ENCODE measurements around the gene DAPK1.

DAPK1 gene

DNA sequence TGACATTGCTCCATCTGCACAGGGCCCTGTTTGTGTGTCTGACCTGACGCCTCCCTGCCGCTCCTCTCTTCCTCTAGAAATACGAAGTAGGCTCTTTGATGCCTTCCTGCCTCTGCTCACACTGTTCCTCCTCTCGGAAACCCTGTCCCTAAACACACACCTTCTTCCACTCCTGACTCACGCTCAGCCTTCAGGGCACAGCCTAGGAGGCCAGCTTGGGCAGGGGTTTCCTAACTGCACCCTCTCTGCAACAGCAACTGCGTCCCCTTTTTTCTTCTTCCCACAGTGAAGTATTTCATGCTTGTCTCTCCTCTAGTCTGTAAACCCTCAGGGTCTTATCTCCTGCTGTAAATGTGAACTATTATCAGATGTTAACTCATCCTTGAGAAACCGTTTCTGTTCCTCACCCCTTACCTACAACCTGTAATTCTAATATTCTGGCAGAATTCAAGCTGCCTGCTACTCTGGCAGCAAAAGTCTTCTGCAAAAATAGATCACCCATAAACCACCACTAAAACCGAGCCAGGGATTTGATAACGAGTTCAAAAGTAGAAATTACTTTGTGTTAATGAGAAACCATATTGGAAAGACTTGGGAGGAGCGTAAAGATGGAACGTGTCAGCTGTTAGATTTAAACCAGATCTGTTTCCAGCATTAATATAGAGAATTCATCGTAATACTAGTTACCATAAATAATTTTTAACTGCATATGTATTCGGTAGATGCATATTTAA lies 100.2 kb downstream of the DAPK1 start:
- no peak overlapping the region for H3K9ac ChIP-seq (ENCODE audit: low read length)

GRCh38 chr9:87599901-87600610 lies 102.4 kb downstream of the DAPK1 start:
- Histone ChIP-seq H3K9ac (ENCODE audit: low read length) (no peak overlapping the region), H3K4me1 (ENCODE audit: low read length) (no peaks in the 10 kb centered on the region), H3K9me3 (replicated peaks; ENCODE audit: insufficient read depth, low read length) (no peaks in the 10 kb centered on the region), H3K27ac (ENCODE audit: low read length) (no peak overlapping the region), H3K79me2 (ENCODE audit: low read length) (peaks cover 7% of the 10 kb centered on the region; the same call in 1 of the 2 replicates), H2AFZ (ENCODE audit: low read length) (no peak overlapping the region), H3K36me3 (replicated peaks; ENCODE audit: insufficient read depth, low read length) (no peaks in the 10 kb centered on the region), H3F3A (ENCODE audit: insufficient read depth, low read length) (no peaks in the 10 kb centered on the region), H3K4me2 (ENCODE audit: low read depth, low read length) (no peak overlapping the region), H3K27me3 (replicated peaks; ENCODE audit: insufficient read depth, low read length) (no peaks in the 10 kb centered on the region), H3K4me3 (ENCODE audit: low read length) (no peak overlapping the region), H4K20me1 (ENCODE audit: insufficient read depth, low read length) (no peaks in the 10 kb centered on the region), H3K9me2 (replicated peaks; ENCODE audit: insufficient read depth, low read length) (no peaks in the 10 kb centered on the region)
- no peak for TF ChIP-seq EZH2phosphoT487 (IDR thresholded peaks at IDR 0.05; ENCODE audit: low read length)
- TF ChIP-seq, protein P1, sequence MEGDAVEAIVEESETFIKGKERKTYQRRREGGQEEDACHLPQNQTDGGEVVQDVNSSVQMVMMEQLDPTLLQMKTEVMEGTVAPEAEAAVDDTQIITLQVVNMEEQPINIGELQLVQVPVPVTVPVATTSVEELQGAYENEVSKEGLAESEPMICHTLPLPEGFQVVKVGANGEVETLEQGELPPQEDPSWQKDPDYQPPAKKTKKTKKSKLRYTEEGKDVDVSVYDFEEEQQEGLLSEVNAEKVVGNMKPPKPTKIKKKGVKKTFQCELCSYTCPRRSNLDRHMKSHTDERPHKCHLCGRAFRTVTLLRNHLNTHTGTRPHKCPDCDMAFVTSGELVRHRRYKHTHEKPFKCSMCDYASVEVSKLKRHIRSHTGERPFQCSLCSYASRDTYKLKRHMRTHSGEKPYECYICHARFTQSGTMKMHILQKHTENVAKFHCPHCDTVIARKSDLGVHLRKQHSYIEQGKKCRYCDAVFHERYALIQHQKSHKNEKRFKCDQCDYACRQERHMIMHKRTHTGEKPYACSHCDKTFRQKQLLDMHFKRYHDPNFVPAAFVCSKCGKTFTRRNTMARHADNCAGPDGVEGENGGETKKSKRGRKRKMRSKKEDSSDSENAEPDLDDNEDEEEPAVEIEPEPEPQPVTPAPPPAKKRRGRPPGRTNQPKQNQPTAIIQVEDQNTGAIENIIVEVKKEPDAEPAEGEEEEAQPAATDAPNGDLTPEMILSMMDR (IDR thresholded peaks at IDR 0.05; ENCODE audit: low read length), result no peak
- TF ChIP-seq EZH2 (optimal IDR thresholded peaks at IDR 0.05; ENCODE audit: low read depth, low read length), result no peak
- DNase-seq, result no peak

More for the DNA sequence above, 100.2 kb downstream of the DAPK1 start:
- Histone ChIP-seq H3K79me2 (ENCODE audit: low read length) (peaks cover 7% of the 10 kb centered on the region; the same call in 1 of the 2 replicates), H2AFZ (ENCODE audit: low read length) (no peak overlapping the region), H3K9me2 (replicated peaks; ENCODE audit: insufficient read depth, low read length) (no peaks in the 10 kb centered on the region), H4K20me1 (ENCODE audit: insufficient read depth, low read length) (no peaks in the 10 kb centered on the region), H3K4me1 (ENCODE audit: low read length) (no peaks in the 10 kb centered on the region), H3K9me3 (replicated peaks; ENCODE audit: insufficient read depth, low read length) (no peaks in the 10 kb centered on the region), H3K4me3 (ENCODE audit: low read length) (no peak overlapping the region), H3K4me2 (ENCODE audit: low read depth, low read length) (no peak overlapping the region), H3K27ac (ENCODE audit: low read length) (no peak overlapping the region), H3K27me3 (replicated peaks; ENCODE audit: insufficient read depth, low read length) (no peaks in the 10 kb centered on the region), H3K36me3 (replicated peaks; ENCODE audit: insufficient read depth, low read length) (no peaks in the 10 kb centered on the region), H3F3A (ENCODE audit: insufficient read depth, low read length) (no peaks in the 10 kb centered on the region)
- no peak for DNase-seq
- TF ChIP-seq, protein P1 (IDR thresholded peaks at IDR 0.05; ENCODE audit: low read length), result no peak

DNA sequence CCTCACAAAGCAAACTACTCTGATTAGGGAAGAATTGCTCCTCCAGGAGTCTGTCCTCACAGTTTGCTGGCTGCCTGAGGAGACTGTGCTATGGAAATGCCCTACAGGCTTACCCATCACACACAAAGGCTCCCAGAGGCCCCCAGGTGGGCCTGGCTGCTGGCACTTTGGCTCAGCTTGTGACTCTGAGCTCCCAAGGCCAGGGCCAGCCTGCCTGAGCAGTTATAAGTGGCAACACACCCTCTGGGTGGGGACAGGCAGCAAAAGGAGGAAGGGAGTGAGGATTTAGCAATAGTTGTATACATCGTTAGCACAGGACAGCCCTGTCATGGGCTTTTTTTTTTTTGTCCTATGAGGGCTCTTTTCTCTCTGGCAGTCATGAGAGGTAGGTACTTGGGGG lies 103.5 kb downstream of the DAPK1 start:
- H3K4me3 ChIP-seq (ENCODE audit: low read length), result no peak overlapping the region

GRCh38 chr9:87601595-87601994 lies 103.9 kb downstream of the DAPK1 start:
- Histone ChIP-seq H3K4me1 (ENCODE audit: low read length) (no peaks in the 10 kb centered on the region), H3K27me3 (replicated peaks; ENCODE audit: insufficient read depth, low read length) (no peaks in the 10 kb centered on the region), H3K9ac (ENCODE audit: low read length) (no peak overlapping the region), H2AFZ (ENCODE audit: low read length) (no peak overlapping the region), H3K9me3 (replicated peaks; ENCODE audit: insufficient read depth, low read length) (no peaks in the 10 kb centered on the region), H3K9me2 (replicated peaks; ENCODE audit: insufficient read depth, low read length) (no peaks in the 10 kb centered on the region), H3K4me2 (ENCODE audit: low read depth, low read length) (no peak overlapping the region), H3F3A (ENCODE audit: insufficient read depth, low read length) (no peaks in the 10 kb centered on the region), H3K4me3 (ENCODE audit: low read length) (no peak overlapping the region), H3K36me3 (replicated peaks; ENCODE audit: insufficient read depth, low read length) (no peaks in the 10 kb centered on the region), H4K20me1 (ENCODE audit: insufficient read depth, low read length) (no peaks in the 10 kb centered on the region), H3K79me2 (ENCODE audit: low read length) (peaks cover 7% of the 10 kb centered on the region; the same call in 1 of the 2 replicates), H3K27ac (ENCODE audit: low read length) (no peak overlapping the region)
- no peak for TF ChIP-seq EZH2 (optimal IDR thresholded peaks at IDR 0.05; ENCODE audit: low read depth, low read length)
- TF ChIP-seq EZH2phosphoT487 (IDR thresholded peaks at IDR 0.05; ENCODE audit: low read length), result no peak
- TF ChIP-seq, protein P1 (IDR thresholded peaks at IDR 0.05; ENCODE audit: low read length), result no peak
- DNase-seq, result no peak

More for the DNA sequence above, 103.5 kb downstream of the DAPK1 start:
- Histone ChIP-seq H3K9ac (ENCODE audit: low read length) (no peak overlapping the region), H3K4me2 (ENCODE audit: low read depth, low read length) (no peak overlapping the region), H4K20me1 (ENCODE audit: insufficient read depth, low read length) (no peaks in the 10 kb centered on the region), H3K4me1 (ENCODE audit: low read length) (no peaks in the 10 kb centered on the region), H3K36me3 (replicated peaks; ENCODE audit: insufficient read depth, low read length) (no peaks in the 10 kb centered on the region), H3K9me3 (replicated peaks; ENCODE audit: insufficient read depth, low read length) (no peaks in the 10 kb centered on the region), H3K9me2 (replicated peaks; ENCODE audit: insufficient read depth, low read length) (no peaks in the 10 kb centered on the region), H3F3A (ENCODE audit: insufficient read depth, low read length) (no peaks in the 10 kb centered on the region), H3K27me3 (replicated peaks; ENCODE audit: insufficient read depth, low read length) (no peaks in the 10 kb centered on the region), H2AFZ (ENCODE audit: low read length) (no peak overlapping the region), H3K79me2 (ENCODE audit: low read length) (peaks cover 7% of the 10 kb centered on the region; the same call in 1 of the 2 replicates), H3K27ac (ENCODE audit: low read length) (no peak overlapping the region)
- no peak for DNase-seq
- TF ChIP-seq EZH2 (optimal IDR thresholded peaks at IDR 0.05; ENCODE audit: low read depth, low read length), result no peak
